H4 (cell line): ENCODE results near the gene GLT6D1. TPM values are rescaled to one million over a fixed set of nuclear protein-coding genes. Genes with fewer than 3 reads are reported as not detected.

Experiments used
- DNase-seq: peaks from one replicate; pipeline ENCODE4 v3.0.0-alpha.2; 2015; ENCODE audit warnings: low spot score
- total RNA-seq: library from RNA; depleted of rRNA; stranded (reverse); fragments of >200 nt; shearing (Covaris generic); gene quantifications from 2 replicates; pipeline ENCODE4 v1.2.3, GENCODE V29; 2014

Gene GLT6D1
- total RNA-seq, 1 experiment from 2014 or later: not detected

DNA sequence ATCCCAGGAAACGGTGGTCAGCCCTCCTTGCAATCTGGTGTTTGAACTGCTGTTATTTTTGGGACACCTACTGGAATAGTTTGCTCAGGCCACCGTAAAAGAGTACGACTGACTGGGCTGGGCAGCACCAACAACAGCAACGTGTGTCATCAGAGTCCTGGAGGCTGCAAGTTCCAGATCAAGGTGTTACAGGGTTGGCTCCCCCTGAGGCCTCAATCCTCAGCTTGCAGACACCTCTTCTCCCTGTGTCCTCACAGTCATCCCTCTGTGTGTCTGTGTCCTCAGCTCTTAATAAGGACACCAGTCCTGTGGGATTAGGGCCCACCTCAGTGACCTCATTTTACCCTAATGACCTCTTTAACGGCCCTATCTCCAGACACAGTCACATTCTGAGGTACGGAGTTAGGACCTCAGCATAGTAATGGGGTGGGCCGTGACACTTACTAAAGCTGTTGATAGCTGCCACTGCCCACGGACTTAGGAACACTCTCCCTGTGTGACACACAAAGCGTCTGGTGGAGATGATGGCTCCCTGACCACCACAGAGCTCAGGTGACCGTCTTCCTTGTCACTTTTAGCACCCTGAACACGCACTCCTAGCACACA, 16.8 kb downstream of the GLT6D1 start:
- no peak for DNase-seq

DNA sequence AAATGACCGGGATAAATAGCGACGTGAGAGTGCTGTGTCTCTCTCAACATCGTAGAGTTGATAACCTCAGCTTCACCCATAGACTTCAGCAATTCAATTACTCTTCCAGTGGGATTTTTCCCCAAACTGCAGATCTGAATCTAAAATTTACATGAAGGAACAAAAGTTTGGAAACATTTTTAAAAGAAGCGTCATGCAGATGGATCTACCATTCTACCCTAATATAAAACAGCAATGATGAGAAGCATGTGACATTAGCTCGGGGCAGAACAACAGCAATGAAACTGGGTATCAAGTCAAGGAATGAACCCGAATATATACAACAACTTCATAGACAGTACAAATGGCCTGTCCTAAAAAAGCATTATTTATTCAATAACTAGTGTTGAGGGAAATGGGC, 18.8 kb downstream of the GLT6D1 start:
- DNase-seq: no peak

DNA sequence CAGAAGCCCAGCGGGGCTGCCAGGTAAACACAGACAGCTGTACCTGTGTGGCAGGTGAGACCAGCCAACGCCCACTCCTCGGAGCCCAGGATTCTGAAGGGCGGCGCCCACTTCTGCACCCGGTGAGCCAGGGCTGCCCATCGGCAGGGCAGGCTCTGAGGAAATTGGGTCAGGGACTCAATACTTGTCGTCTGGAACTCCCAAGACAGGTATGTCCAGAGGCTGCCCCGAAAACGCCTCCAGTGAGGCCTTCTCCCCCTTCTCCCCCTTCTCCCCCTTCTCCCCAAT, 19.8 kb downstream of the GLT6D1 start:
- no peak for DNase-seq

DNA sequence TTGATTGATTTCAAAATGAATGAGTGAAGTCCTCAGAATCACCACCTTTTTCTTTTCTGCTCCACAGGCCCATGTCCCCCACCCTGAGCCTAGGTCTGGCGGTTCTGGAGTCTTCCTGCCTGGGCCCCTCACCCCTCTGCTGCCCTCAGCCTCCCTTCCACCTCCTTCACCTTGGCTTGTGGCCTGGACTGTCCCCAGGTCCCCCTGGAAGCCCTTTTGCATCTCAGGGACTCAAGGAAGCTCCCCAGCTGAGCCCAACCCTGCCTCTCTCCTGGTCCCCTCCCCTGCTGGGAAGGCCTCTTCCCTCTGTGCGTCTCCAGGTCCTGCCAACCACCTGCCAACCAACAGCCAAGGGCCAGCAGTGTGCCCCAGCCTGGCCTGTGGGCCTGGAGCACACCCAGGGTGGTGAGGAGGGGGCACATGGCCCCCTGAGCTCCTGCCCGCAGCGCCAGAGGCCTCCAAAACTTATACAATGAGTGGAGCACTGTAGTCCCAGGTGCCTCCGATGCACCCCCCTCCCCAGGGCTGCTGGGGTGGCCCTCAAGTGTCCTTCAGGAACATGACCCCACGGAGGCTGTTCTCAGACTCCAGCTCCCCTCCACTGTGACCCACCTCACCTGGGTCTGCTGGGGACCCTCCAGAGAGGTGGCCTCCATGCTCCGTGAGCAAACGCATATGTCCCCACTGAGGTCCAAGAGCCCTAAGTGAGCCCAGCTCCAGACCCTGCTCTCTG, 20.3 kb downstream of the GLT6D1 start:
- DNase-seq: no peak

DNA sequence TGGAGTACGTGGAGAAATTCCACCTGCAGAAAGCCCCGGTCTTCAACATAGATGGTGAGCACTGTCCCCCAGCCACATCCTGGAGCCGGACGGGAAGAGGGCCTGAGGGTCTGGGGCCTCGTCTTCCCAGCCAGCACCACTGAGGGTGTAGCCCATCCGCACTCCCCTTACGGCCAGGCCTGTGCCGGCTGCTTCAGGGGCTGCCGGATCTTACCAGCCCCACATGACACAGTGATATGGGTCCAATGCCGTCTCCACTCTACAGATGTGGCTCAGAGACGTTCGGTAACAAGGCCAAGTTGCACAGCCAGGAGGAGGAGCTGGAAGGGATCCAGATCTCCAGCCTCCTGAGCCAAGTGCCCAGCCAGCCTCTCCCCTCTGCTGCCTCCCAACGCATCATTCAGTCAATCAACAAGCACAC, 21.3 kb downstream of the GLT6D1 start:
- DNase-seq: no peak

DNA sequence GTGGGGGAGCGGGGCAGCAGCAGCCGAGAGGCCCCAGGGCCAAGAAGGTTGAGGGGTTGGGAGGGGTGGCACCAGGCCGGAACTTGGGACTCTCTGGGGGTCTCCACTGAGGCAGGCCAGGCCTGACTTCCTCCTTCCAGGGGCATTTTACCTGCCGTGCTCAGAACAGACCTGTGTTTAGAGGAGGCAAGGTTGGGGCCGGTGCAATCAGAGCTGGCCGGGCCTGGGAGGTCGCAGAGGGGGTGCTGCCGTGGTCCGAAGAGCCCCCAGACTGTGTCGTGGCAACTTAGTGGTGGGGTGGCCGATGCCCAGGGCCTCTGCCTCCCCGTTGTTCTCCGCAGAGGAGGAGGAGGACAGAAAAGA, 21.8 kb downstream of the GLT6D1 start:
- DNase-seq: no peak

DNA sequence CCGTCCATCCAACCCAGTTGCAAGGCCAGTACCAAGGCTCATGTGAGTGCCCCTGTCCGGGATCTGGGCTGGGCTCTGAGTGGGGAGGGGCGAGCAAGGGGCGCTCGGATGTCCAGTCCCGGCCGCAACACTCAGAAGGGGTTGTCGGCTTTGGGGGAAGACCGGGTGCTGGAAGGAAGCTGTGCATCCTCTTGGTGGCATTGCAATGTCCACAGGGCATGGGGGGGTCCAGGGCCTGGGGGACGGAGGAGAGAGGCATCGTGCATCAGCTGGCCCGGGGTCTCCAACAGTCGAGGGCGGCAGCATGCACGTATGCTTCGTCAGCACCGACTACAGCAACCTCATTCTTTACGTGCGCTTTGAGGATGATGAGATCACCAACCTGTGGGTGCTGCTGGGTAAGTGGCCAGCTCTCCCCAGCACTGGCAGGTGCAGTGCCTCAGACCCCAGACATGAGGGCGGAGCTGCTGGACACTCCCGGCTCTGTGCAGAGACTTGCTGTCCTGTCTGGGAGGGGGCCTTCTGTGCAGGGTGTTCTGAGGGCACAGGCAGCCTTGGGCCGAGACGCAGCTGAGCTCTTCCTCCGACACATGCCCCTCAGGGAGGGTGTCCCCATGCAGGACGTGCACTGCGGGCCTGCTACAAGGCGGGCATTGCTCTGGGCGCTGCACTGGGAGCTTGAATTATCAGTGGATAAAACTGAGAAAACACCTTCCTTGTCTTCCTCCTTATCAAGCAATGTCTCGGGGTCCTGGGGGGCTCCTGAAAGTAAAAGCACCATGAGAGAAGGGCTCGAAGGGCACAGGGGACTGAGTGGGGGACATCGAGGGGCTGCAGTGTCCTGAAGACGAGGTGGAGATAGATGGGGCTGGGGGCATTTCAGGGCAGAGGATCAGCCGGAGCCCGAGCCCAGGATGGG, 22.5 kb downstream of the GLT6D1 start:
- DNase-seq: no peak

DNA sequence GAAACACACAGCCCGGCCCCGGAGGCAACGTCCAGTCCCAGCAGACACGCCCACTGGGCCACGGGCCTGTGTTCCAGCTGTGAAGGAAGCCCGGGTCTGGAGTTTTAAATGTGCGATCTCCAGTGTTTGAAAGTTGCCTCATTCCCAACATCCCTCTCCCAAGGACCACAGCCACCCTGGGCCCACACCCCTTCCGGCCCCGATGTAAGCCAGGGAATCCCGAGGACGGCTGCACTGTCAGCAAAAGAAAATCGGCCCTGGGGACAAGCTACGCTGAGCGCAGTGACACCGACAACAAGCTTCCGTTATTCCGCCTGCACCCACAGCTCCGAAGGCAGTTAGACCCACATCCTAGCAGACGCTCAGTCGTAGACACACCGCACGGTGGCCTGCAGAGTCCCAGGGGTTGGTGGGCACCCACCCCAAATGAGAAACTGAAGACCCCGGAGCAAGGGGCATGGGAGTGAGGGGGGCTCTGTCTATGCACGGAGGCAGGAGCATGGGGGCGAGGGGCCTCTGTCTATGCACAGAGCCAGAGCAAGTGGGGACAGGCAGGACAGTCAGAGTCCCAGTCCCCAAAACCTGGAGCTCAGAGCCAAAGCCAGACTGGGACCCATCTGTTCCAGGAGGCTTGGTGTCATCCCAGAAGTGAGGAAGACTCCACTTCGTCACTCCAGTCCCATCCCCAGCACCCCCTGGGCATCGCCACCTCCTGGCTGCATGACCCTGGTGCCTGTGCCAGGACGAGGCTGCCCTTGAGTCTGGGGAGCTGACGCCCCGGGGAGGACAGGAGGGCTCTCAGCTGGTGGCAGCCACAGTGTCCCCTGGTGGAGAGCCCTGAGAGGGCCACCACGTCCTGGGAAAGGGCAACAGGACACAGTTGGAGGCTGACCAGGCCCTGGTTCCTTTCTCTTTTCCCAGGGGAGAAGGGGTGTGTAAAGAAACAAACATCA, 23.4 kb downstream of the GLT6D1 start:
- no peak for DNase-seq

DNA sequence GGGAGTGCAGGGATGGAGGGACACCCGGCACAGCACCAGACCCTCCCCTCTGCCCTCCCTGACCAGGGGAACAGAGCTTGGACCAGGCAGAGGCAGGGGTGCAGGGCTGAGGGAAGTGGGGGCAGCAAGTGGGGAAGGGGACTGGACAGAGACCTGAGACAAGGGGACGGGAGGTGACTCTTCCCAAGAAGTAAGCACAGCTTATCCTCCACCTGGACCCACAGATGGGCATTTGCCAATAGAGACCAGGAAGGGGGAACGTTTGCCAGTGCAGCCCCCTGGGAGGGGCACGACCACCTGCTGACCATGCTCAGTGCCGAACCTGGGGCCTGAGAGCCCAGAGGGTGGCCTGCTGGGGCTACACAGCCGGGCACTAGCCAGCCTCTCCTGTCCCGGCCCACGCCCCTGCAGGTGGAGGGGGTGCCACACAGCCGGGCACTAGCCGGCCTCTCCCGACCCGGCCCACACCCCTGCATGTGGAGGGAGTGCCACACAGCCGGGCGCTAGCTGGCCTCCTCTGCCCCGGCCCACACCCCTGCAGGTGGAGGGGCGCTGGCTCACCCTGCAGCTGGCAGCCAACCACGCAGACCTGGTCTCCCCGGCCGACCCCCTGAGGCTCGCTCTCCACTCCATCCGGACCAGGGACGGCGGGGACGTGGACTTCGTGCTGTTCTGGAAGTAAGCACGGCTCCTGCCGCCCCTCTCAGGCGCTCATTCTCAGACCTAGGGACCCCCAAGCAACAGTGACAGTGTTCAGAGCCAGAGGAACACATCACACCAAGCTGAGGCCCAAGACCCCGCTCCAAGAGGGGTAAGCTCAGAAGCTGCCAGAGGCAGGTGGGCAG, 24.3 kb downstream of the GLT6D1 start:
- no peak for DNase-seq

DNA sequence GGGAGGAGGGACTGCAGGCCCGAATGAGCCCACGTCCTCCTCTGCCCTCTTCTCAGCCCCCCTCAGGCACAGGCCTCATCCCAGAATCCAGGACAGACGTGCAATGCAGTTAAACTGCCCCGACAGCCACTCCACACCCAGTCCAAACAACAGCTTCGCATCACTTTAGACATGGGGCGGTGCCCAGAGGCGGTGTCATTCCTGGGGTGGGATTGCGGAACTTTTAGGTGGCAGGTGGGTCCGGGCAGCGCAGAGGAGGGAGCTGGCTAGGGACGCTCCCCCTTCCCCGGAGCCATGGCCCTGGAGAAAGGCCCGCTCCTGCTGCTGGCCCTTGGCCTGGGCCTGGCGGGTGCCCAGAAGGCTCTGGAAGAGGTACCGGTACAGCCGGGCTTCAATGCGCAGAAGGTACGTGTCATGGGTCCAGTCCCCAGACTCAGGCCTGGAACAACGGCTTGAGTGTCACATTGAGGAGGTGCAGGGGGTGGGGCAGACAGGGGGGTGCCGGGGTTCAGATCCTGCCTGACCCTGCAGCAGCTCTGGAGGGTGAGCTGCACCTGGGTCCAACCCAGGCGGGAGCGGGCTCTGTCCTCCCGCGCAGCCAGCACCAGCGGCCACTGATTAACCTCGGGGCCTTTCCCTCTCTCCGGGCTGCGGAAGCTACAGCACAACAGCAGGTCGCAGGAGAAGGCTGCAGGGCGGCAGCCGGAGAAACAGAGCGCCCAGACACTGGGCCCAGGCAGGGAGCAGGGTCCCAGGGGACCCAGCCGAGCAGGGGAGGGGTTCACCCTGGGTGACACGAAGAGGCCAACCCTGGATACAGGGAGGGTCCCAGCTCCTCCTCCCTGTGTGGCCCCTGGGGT, 25.2 kb downstream of the GLT6D1 start:
- no peak for DNase-seq

DNA sequence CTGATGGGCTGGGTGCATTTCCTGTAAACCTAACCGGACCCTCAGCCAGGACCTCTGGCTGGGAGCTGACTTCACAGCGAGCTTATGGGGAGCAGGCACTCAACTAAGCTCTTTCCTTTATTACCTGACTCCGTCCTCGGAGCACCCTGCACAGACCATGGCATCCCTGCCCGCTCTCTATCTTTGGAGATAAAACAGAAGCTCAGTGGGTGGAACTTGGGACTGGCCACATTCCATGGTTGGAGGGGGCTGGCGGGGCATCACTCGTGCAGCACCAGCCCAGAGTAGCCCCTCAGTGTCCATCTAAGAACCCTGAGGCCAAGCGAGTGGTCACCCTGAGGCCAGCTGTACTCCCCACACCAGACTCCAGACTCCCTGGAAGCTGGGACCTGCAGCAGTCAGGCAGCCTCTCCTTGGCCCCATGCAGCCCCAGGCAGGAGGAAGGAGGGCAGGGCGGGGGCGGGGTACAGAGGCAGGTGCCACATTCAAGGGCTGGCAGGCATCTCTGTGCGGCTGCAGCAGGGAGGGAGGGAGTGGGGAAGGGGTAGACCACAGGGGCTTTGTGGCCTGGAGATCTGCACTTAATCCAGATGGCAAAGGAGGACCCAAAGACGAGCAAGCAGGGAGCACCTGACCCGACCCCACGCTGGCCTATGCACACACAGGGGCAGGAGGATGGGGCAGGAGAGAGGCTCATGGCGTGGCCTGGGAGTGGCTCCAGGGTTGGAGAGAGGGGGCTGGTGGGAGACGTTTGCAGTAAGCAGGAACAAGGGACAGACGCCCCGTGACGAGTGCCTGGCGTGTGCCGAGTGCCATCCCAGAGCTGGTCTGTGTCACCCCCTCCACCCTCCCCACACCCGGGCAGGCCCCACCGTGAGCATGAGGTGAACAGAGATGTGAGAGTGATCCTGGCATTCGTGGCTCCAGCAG, 26.1 kb downstream of the GLT6D1 start:
- DNase-seq: no peak

DNA sequence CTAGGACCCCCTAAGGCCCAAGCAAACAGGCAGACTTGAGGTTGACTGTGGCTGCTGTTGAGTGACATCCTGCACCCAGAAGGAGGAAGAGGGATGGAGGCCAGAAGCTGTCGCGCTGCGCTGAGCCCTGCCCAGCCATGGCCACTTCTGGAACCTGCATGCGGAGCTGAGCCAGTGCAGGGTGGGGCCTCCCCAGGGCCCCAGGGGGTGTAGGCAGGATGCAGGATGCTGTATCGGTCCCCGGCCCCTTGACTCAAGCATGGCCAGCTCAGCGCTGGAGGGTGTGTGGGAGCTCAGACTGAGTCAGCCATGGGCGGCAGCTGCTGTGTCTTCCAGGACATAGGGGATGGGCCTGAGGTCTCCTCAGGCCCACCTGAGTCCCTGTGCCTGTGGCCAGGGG, 26.9 kb downstream of the GLT6D1 start:
- no peak for DNase-seq

DNA sequence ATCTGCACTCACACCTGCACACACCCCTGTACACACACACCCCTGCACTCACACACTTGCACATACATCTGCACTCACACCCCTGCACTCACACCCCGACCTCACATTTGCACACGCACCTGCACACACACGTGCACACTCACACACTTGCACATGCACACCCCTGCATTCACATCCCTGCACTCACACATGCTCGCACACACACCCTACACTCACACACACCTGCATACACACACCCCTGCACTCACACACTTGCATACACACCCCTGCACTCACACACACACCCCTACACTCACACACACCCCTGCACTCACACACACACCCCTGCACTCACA, 27.5 kb downstream of the GLT6D1 start:
- no peak for DNase-seq

DNA sequence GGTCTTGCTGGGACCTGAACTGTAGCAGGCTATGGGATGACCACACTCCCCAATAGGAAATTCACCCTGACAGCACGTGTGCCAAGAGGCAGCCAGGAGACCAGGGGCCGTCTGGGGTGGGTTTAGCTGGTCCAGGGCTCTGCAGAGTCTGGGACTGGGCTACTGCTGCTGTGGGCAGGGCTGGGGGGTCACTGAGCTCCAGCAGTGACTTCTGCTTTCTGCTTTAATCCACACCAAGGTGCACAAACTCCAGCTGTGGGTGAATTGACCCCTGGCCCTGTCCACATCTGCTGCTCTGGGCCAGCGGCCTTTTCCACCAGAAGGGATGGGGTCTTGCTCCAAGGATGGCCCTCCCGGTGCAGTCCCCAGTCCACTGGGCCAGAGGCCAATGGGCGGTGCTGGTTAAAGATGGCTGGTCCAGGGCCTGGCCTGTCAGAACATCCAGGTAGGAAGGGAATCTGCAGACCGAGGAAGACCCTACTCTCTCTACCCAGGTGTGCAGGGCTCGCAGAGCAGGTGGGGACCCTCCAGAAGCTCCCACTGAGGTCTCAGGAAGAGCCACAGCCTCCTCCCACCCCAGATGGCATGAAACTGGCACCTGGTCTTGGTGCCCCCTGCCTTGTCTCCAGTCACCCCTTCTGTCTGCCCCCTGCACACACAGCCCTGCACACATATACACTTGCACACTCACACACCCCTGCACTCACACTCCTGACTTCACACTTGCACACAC, 28.0 kb downstream of the GLT6D1 start:
- no peak for DNase-seq

DNA sequence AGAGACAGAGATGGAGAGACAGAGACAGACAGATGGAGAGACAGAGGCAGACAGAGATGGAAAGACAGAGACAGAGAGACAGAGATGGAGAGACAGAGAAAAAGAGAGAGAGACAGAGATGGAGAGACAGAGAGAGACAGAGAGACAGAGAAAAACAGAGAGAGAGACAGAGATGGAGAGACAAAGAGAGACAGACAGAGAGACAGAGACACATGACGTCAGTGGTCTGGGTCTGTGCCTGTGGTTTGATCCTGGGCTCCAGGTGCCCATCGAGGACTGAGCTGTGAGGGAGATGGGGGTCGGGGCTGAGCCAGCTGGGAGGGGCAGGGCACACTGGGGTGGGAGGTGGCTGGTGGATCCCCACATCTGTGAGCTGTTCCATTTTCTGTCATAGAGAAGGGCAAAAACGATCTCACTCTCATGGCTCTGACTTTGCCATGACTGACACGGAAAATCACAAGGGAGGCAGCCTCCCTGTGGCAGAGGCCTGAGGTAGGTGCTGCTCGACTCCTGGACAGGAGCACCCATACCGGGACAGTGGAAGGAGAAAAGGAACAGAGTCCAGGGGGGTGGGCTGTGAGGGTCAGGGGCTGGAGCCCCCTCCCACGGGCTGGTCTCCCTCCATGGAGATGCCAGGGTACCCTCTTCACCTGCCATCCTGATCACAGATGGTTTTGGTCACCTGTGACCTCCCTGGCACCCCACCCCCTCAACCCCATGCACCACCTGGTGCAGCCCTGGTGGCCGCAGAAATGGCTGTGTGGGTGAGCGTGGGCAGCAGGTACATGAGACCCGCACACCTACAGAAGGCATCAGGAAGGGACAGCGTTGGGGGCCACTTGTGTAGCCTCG, 28.8 kb downstream of the GLT6D1 start:
- DNase-seq: no peak

DNA sequence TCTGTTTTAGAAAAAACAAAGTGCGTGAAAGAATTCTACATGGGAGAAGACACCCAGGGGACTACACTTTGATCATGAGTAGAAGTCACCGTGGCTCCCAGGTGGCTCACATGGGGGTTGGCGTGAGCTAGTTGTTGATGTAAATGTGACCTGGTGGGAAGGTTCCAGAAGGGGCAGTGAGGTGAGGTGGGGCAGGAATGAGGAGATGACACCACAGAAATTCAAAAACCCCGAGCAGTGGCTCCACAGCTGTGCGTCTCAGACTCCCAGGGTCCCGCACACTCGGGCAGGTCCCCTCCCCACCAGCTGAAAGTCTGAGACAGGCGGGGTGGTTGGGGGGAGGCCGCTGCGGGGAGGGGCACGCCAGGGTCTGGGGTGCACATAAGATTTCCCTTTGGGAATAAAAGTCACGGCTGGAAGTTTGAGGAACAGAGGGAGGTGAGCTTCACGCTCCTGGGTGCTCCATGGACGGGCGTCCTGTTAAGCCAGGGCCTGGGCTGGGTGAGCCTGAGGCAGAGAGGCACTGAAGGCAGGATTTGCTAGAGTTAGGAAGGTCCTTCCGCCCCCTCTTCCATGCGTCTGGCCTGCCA, 29.9 kb downstream of the GLT6D1 start:
- DNase-seq: no peak

DNA sequence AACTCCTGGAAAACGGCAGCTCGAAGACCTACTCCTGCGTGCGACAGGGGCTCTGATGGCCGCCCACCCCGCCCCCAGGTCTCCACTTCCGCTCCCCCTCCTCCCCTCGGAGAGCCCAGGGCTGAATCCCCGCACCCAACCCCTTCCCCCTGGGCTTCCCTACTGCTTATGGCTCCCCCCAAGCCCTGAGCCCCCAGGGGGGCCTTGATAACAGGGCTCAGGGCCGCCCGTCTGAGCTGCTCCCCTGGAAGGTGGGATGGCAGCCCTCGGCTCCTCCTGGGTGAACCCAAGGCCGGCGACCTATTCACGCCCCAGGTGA, 30.4 kb downstream of the GLT6D1 start:
- no peak for DNase-seq
